HCT116 (cell line): Measurements from ENCODE around the gene RIMS4. TPM values are rescaled to one million over a fixed set of nuclear protein-coding genes. Genes with fewer than 3 reads are reported as not detected.

Experiments
- ATAC-seq: fragments of 200-7000 bp; cut with Tn5 transposase; 2 replicates; pipeline ENCODE4 v1.9.1; 2020; ENCODE audit warnings: mild to moderate bottlenecking, moderate library complexity
- BruUV-seq: library from RNA; stranded (reverse); fragments of 400-500 nt; replicated peaks from 2 replicates; lab custom pipeline; 2021; lab: Mats Ljungman, UMichigan
- CTCF ChIA-PET: fragments of 300-600 bp; sonication (Branson Sonifier 250); formaldehyde crosslinking; loops from one replicate; lab custom pipeline; 2021; ENCODE audit warnings: antibody characterized with exemption; lab: Charles Lee
- POLR2A ChIA-PET: fragments of 300-600, 350-600 bp; sonication (Branson Sonifier 250); formaldehyde crosslinking; loops from one replicate; lab custom pipeline; 2021; ENCODE audit warnings: antibody characterized with exemption; lab: Charles Lee
- RAD21 ChIA-PET, 2 experiments: fragments of 300-600 bp; sonication (Branson Sonifier 250); formaldehyde crosslinking; loops; one replicate each; lab custom pipeline; 2023; ENCODE audit warnings: low total read pairs in 2 of 2; ENCODE audit not compliant: uncharacterized antibody in 2 of 2, unreplicated experiment in 2 of 2, low non-redundant PET in 1 of 2; lab: Charles Lee
- DNase-seq: peaks from one replicate; pipeline ENCODE4 v3.0.0-alpha.2; 2010; ENCODE audit warnings: low read depth, low spot score
- H2AFZ ChIP-seq: fragments of 200-600 bp; shearing (Covaris generic), sonication (generic); 2 replicates; pipeline ENCODE4 v1.6.1; 2017; ENCODE audit warnings: low read depth, mixed run types, mixed read lengths, antibody characterized with exemption, low read length; ENCODE audit not compliant: poor library complexity, severe bottlenecking
- H3K27ac ChIP-seq: 2 replicates; pipeline ENCODE4 v1.5.1; 2012; ENCODE audit warnings: low read depth, low read length
- H3K27me3 ChIP-seq: fragments of 200-600 bp; sonication (generic); 2 replicates; pipeline ENCODE4 v1.6.1; 2016; ENCODE audit warnings: mixed run types, low read length, mixed read lengths; ENCODE audit not compliant: insufficient read depth
- H3K36me3 ChIP-seq, 2 experiments: fragments of 200-500 bp in 1 of 2; fragments of 200-600 bp in 1 of 2; sonication (Bioruptor generic) in 1 of 2; sonication (generic) in 1 of 2; 2 replicates each; pipeline versions ENCODE4 v1.5.1 to v1.6.1; 2014 to 2016; ENCODE audit warnings: low read length in 2 of 2, inconsistent platforms in 1 of 2, mixed read lengths in 1 of 2, mixed run types in 1 of 2; ENCODE audit not compliant: insufficient read depth in 2 of 2, control insufficient read depth in 1 of 2
- H3K4me1 ChIP-seq, 2 experiments: fragments of 200-600 bp in 1 of 2; sonication (generic) in 1 of 2; 2 replicates each; pipeline versions ENCODE4 v1.5.1 to v1.6.1; 2012 to 2017; ENCODE audit warnings: low read length in 2 of 2, inconsistent platforms in 1 of 2, mild to moderate bottlenecking in 1 of 2, mixed read lengths in 1 of 2, mixed run types in 1 of 2, moderate library complexity in 1 of 2; ENCODE audit not compliant: insufficient read depth in 2 of 2, control insufficient read depth in 1 of 2
- H3K4me2 ChIP-seq: fragments of 200-600 bp; sonication (generic); 2 replicates; pipeline ENCODE4 v1.6.1; 2017; ENCODE audit warnings: mixed run types, low read length, mixed read lengths
- H3K4me3 ChIP-seq, 2 experiments: fragments of 200-600 bp in 1 of 2; sonication (generic) in 1 of 2; replicated peaks in 1 of 2; 2 replicates each; pipeline ENCODE4 v1.5.1; 2011 to 2016; ENCODE audit warnings: low read length in 2 of 2, control low read depth in 1 of 2, low read depth in 1 of 2, mild to moderate bottlenecking in 1 of 2, mixed read lengths in 1 of 2, mixed run types in 1 of 2
- H3K79me2 ChIP-seq: fragments of 200-600 bp; sonication (generic); 2 replicates; pipeline ENCODE4 v1.6.1; 2017; ENCODE audit warnings: mild to moderate bottlenecking, mixed run types, low read length, moderate library complexity, mixed read lengths; ENCODE audit not compliant: insufficient read depth
- H3K9ac ChIP-seq: fragments of 200-600 bp; sonication (generic); 2 replicates; pipeline ENCODE4 v1.6.1; 2016; ENCODE audit warnings: low read length, mixed read lengths
- H3K9me2 ChIP-seq: fragments of 200-600 bp; sonication (generic), shearing (Covaris generic); 2 replicates; pipeline ENCODE4 v1.6.1; 2017; ENCODE audit warnings: mixed run types, mild to moderate bottlenecking, moderate library complexity; ENCODE audit not compliant: insufficient read depth
- H3K9me3 ChIP-seq, 2 experiments: fragments of 200-500 bp in 1 of 2; fragments of 200-600 bp in 1 of 2; sonication (Bioruptor generic) in 1 of 2; sonication (generic) in 1 of 2; 2 replicates each; pipeline ENCODE4 v1.6.1; 2014 to 2017; ENCODE audit warnings: low read length in 2 of 2, mixed read lengths in 2 of 2, inconsistent platforms in 1 of 2, low read depth in 1 of 2, mild to moderate bottlenecking in 1 of 2, mixed run types in 1 of 2, moderate library complexity in 1 of 2; ENCODE audit not compliant: control insufficient read depth in 1 of 2, insufficient read depth in 1 of 2
- H4K20me1 ChIP-seq: fragments of 200-600 bp; sonication (generic), shearing (Covaris generic); 2 replicates; pipeline ENCODE4 v1.6.1; 2017; ENCODE audit warnings: mixed run types, mild to moderate bottlenecking, moderate library complexity; ENCODE audit not compliant: insufficient read depth
- POLR2A ChIP-seq: IDR thresholded peaks from 2 replicates; pipeline ENCODE4 v1.7.0; 2011; ENCODE audit warnings: borderline replicate concordance; ENCODE audit not compliant: insufficient read depth, insufficient read length; ENCODE audit errors: extremely low read depth
- RAD21 ChIP-seq: IDR thresholded peaks from 2 replicates; pipeline ENCODE4 v1.6.1; 2012; ENCODE audit warnings: low read depth, mild to moderate bottlenecking
- ZBTB33 ChIP-seq: IDR thresholded peaks from 2 replicates; pipeline ENCODE4 v1.6.1; 2011; ENCODE audit warnings: mild to moderate bottlenecking, low read length, moderate library complexity; ENCODE audit not compliant: insufficient replicate concordance; ENCODE audit errors: extremely low read depth
- intact Hi-C: fragments of 100-400 bp; cut with micrococcal nuclease; formaldehyde crosslinking; loops from 2 replicates; pipeline ENCODE4 v1.10.0; 2022
- total RNA-seq: library from RNA; stranded (reverse); gene quantifications from one replicate; pipeline ENCODE4 v1.2.1, GENCODE V29; 2021; ENCODE audit not compliant: unreplicated experiment
- TF ChIP-seq, protein P1 (sequence below), 3 experiments: fragments of 200-600 bp in 1 of 3; sonication (generic) in 1 of 3; IDR thresholded peaks in 2 of 3; conservative IDR thresholded peaks in 1 of 3; 2 replicates each; pipeline ENCODE4 v1.5.1; 2012 to 2017; ENCODE audit warnings: low read depth in 2 of 3, low read length in 2 of 3, antibody characterized with exemption in 1 of 3, borderline replicate concordance in 1 of 3, control low read depth in 1 of 3, mild to moderate bottlenecking in 1 of 3, mixed read lengths in 1 of 3, mixed run types in 1 of 3, moderate library complexity in 1 of 3; ENCODE audit not compliant: insufficient read depth in 1 of 3

Gene RIMS4
- total RNA-seq, 1 experiment from 2014 or later, result 0.05 TPM

DNA sequence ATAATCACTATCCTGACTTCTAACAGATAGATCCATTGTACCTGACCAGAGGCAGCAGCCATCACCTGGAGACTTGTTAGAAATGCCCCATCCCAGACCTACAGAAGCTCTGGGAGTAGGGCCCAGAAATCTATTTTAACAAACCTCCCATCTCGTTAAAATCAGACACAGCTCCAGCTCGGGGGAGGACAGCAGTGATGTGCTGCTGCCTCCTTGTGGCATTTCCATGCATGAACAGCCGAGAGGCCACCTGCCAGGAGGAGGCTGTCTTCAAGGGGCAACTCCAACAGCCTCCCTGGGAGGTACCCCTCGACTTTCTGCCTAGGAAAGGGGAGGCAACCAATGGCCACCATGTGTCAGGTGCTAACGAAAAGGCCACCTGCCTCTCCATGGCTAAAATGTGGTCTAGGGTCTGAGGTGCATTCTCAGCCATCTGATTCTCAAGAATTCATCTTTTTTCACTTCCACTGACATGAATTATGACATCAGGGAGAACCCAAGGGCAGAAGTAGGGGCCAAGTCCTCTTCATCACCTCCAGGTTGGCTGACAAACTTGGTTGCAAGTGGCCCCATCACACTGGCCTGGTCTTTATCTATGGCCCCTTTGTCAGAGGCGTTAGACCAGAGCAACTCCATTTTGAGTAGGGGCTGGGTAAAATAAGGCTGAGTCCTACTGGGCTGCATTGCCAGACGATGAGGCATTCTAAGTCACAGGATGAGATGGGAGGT, 76.8 kb downstream of the RIMS4 start:
- BruUV-seq, result no TSS peak
- Histone ChIP-seq H3K4me1 (peaks cover 25 to 57% of the 10 kb centered on the region in 2 experiments), H3K4me3 (no peak overlapping the region), H3K9ac (no peak overlapping the region), H3K36me3 (no peaks in the 10 kb centered on the region), H3K9me2 (no peaks in the 10 kb centered on the region), H3K27me3 (no peaks in the 10 kb centered on the region), H4K20me1 (no peaks in the 10 kb centered on the region), H3K79me2 (no peaks in the 10 kb centered on the region), H3K4me2 (no peak overlapping the region), H3K27ac (no peak overlapping the region), H3K9me3 (no peaks in the 10 kb centered on the region), H2AFZ (no peak overlapping the region)
- CTCF ChIA-PET, result interaction anchor here (0.9 to 7.3 kb wide), 4 partner anchors 14 to 49 kb away, joined by 3 to 160 read pairs (median 14); no protein-coding TSS in a partner anchor
- TF ChIP-seq ZBTB33, result no peak
- peak; percentile 99 for TF ChIP-seq RAD21
- TF ChIP-seq, protein P1, sequence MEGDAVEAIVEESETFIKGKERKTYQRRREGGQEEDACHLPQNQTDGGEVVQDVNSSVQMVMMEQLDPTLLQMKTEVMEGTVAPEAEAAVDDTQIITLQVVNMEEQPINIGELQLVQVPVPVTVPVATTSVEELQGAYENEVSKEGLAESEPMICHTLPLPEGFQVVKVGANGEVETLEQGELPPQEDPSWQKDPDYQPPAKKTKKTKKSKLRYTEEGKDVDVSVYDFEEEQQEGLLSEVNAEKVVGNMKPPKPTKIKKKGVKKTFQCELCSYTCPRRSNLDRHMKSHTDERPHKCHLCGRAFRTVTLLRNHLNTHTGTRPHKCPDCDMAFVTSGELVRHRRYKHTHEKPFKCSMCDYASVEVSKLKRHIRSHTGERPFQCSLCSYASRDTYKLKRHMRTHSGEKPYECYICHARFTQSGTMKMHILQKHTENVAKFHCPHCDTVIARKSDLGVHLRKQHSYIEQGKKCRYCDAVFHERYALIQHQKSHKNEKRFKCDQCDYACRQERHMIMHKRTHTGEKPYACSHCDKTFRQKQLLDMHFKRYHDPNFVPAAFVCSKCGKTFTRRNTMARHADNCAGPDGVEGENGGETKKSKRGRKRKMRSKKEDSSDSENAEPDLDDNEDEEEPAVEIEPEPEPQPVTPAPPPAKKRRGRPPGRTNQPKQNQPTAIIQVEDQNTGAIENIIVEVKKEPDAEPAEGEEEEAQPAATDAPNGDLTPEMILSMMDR (IDR thresholded peaks at IDR 0.05 in 2 of 3, conservative IDR thresholded peaks at IDR 0.05 in 1 of 3; ENCODE audit: borderline replicate concordance in 1 of 3, insufficient read depth in 1 of 3, low read depth in 2 of 3, low read length in 2 of 3), result peak; percentile 89 to 95 (median 92)
- no peak for TF ChIP-seq POLR2A
- DNase-seq (peak; percentile 51), ATAC-seq (peak; percentile 56)
- intact Hi-C loops, result loop anchor here (1.0 kb wide), 1 partner anchor 48 kb away; no protein-coding TSS in a partner anchor
- POLR2A ChIA-PET, result interaction anchor here (1.9 kb wide), 1 partner anchor 48 kb away, joined by 5 read pairs; no protein-coding TSS in a partner anchor
- RAD21 ChIA-PET, result interaction anchor here (1.1 to 2.0 kb wide), 4 partner anchors 40 to 50 kb away, joined by 3 to 27 read pairs (median 8); no protein-coding TSS in a partner anchor
